NCI-H2196 treated with DMSO at 0.1 percent for 48 hours (cell line): ENCODE data around the gene ZNF213.
"Not testable (repeated sequence)": the region's sequence is repeated elsewhere in the genome, so short reads cannot be mapped to it uniquely, and the experiment has no call there.

Source experiments
- DNase-seq: peaks from one replicate; lab custom pipeline; 2025; ENCODE audit not compliant: unreplicated experiment; lab: John Stamatoyannopoulos, UW

Gene ZNF213

DNA sequence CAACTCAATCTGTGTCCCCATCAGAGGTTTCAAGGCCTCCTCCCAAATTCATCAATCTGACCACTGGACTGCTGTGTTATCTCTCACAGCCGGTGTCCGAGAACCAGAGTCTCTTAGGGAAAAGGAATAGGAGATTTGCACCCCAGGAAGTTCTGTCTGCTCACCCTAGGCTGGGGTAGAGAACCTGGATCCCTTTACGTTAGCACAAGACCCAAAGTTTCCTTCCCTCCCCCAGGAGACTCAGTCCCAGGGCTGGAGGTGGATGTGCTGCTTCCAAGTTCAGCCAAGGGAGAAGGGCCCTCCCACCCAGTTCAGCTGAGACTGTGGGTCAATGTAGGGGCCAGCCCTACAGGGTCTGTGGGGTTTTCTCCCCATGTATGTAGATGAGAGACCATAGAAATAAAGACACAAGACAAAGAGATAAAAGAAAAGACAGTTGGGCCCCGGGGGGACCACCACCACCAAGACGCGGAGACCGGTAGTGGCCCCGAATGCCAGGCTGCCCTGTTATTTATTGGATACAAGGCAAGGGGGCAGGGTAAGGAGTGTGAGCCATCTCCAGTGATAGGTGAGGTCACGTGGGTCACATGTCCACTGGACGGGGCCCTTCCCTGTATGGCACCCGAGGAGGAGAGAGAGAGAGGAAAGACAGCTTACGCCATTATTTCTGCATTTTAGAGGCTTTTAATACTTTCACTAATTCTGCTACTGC, 30.4 kb downstream of the ZNF213 start:
- no peak for DNase-seq

GRCh38 chr16:3166505-3166886, 31.7 kb downstream of the ZNF213 start:
- DNase-seq, result no peak

DNA sequence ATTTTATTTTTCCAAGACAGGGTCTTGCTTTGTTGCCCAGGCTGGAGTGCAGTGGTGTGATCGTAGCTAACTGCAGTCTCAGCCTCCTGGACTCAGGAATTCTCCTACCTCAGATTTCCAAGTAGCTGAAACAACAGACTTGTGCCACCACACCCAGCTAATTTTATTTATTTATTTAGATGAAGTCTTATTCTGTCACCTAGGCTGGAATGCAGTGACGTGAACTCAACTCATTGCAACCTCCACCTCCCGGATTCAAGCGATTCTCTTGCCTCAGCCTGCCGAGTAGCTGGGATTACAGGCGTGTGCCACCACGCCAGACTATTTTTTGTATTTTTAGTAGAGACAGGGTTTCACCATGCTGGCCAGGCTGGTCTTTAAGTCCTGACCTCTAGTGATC, 33.9 kb downstream of the ZNF213 start:
- not testable (repeated sequence) for DNase-seq

DNA sequence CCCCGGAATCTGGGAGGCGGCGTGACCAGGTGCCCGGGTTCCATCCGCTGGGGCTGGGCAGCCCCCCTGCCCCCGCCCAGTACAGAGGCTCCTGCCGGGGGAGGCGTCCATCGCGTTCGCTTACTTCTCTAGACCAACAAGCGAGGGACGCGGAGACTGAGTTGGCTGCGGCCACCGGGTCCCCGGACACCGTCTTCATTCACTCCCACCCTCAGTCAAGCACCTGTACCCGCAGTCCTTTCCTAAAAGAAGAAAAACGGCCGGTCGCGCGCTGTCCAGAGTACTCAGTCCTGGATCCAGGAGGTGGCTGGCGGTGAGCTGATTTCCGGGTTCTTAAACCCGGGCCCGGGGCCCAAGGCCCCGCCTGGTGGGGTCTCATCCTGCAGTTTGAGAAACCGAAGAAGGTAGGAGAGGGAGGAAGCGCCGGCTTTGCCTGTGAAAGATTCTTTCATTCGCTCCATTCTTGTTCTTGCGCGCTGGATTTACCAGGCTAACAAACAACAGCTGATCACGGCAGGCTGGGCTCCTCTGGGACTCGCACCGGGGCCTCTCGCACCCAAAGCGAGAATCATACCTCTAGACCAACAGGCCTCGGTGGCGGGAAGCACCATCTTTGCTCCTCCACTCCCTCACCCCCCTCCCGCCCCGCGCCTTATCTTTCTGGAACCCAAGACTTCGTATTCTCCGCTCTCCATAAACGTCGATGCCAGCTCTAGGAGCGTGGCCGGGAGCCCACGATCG, 35.8 kb downstream of the ZNF213 start:
- no peak for DNase-seq

DNA sequence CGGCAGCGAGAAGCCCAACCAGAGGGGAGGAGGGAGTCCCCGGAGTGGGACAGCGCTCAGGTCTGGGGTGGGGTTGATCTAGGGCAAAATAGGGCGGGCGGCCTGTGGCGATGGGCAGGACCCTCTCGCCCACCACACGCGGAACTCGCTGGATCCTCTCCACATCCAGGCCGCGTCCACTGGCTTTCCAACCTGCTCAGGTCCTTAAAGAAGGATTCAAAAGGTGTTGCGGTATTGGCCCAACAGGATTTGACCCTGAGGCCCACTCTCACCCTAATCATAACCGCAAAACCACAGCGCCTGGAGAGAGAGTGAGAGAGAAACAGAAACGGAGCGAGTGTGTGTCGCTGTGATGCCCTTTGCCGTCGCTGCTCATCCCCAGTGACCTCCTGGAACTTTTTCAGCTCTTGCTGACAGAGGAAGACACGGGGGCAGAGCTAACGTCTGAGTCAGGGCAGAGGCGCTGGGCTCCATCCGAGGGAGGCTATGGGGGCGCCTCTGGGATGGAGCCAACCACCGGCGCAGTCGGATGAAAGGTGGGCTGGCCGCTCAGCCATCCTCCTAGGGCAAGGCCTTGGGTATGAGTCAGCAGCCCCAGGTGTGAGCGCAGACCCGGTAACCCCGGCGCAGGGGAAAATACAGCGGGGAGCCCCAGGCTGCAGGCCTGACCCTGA, 36.5 kb downstream of the ZNF213 start:
- no peak for DNase-seq

GRCh38 chr16:3171855-3172593, 37.2 kb downstream of the ZNF213 start:
- DNase-seq, result no peak

DNA sequence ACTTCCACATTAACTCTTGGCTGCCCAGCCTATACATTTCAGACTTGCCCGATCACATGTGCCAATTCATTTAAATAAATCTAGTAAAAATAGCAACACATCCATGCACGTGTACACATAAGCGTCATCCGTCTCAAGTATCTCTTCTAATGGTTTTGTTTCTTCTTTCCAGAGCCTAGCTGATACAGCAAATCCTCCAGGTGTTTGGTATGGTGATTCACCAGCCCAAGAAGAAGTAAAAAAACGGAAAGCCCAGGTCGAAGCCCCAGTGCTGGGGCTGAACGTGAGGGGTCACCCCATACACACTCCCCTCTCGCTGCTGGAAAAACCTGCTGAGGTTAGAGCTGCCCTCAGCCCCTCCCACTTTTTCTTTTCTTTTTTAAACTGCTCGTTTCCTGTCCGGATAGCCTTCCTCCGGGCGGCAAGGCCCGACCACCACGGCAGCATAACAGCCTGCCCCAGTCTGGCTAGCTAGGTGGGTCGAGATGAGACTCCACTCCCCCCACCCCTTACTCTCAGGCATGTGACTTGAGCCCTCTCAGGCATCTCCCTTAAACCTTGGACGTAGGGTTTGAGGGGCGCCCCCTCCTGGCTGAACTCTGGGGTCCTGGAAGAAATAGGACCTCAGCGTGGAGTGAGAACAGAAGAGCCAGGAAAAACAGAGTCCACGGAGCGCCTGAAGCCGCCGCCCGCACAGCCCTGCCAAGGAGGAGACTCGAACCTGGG, 39.2 kb downstream of the ZNF213 start:
- no peak for DNase-seq

DNA sequence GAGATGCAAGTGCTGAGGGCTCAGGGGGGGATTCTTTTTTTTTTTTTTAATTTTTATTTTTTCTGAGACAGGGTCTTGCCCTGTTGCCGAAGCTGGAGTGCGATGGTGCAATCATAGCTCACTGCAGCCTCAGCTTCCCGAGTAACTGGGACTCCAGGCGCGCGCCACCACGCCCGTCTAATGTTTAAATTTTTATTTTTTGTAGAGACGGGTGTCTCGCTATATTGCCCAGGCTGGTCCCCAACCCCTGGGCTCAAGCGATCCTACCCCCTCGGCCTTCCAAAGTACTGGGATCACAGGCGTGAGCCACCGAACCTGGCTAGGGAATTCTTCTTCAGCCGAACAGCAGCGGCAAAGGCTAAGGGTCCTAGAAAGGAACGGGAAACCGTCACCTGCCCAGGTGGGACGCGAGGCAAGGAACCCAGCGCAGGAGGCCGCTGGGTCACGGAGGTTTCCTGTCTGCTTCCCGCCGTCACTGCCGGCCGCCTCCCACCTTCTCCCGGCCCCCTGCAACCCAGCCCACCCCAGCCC, 39.9 kb downstream of the ZNF213 start:
- DNase-seq, result no peak

DNA sequence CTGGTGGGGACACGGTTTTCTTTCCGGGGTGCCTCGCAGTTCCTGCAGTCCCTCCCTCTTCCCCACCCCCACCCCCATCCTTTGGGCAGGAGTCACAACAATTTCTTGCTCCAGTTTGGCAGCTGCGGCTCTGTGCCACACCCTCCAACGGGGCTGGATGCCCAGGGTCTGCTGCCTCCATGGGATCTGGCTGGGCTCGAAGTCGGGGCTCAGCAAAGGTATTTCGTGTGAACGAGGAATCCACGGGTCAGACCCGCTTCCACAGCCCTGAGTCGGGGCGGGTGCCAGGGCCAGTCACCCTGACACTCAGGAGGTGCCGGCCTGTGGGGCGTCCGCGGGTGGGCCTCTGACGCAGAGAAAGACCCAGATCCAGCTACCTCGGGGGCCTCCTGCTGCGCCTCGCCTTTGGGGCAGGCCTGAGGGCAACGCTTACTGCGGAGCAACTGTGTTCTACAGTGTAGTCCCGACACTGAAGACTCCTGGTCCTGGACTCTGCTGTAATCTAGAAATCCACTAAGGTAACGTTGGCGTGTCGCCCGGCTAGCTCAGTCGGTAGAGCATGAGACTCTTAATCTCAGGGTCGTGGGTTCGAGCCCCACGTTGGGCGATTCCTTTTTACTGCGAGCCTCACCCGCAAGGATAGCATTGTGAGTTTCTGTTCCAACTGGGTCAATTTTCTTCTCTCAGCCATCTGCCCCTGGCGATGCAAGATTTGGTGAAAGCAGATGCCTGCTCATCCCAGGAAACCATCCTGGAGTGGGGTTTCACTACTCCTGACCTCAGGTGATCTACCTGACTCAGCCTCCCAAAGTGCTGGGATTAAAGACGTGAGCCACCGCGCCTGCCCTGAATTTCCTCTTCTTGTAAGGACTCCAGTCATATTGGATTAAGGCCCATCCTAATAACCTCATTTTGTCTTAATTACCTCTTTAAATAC, 40.6 kb downstream of the ZNF213 start:
- no peak for DNase-seq

DNA sequence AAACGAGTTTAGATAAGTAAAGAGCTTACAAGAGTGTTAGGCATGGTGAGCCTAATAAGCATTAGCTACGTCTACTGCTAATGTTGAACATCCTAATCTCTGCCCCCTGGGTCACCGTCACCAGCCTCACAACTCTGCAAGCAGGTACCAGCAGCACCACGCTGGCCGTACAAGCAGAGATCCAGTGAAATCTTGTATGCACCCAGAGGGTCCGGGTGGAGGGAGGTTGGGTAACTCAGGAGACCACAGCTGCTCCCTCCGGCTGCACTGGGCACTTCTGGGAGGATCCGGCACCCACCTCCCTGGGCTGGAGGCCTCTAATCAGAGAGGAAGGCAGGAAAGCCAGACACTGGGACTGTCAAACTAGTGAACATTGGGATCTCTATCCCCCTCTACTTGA, 44.8 kb downstream of the ZNF213 start:
- no peak for DNase-seq

DNA sequence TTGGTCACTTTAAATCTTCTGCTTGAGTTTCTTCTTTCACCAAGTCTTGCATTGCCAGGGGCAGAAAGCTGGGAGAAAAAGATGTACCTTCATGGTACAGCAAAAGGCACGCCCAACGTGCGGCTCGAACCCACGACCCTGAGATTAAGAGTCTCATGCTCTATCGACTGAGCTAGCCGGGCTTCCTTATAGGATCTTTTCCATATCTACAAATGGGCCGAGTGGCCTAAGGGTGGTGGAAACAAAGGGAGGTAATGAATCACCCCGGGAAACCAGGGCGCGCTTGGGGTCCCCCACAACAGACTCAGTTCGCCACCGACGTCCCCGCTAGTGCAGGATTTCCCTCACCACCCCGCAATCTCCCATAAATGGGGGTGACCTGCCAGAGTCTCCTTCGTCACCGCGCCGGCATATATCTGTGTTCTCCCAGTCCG, 45.6 kb downstream of the ZNF213 start:
- no peak for DNase-seq

- DNase-seq, result not testable (repeated sequence)
Observed at GRCh38 chr16:3182293-3182607, 47.4 kb downstream of the ZNF213 start.

GRCh38 chr16:3182608-3183444, 48.0 kb downstream of the ZNF213 start:
- DNase-seq, result no peak

- no peak for DNase-seq
Observed at GRCh38 chr16:3183445-3184139, 48.8 kb downstream of the ZNF213 start.

DNA sequence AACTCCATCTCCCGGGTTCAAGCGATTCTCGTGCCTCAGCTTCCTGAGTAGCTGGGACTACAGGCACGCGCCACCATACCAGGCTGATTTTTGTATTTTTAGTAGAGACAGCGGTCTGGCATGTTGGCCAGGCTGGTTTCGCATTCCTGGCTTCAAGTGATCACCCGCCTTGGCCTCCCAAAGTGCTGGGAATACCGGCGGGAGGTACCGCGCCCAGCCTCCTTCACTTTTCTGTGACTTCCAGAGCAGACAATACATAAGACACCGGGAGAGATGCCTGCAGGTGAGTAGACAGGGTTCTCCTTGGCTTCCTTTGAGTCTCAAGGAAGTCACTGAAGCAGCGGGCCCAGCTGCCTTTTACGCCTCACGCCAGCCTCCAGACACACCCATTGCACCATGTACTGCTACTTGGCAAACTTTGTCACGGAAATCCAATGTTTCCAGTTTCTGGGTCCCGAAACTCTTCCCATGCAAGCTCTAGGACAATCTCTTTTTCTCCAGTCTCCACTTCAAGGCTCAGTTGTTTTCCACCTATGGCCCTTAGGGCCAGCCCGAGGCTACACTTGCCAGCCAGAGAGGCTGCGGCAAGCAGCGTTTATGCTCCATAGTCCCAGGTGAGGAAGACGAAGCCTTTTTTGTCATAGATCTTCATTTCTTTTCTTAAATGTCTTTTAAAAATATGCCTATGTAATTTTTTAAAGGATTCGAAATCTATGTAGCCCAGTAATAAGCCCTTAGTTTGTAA, 52.3 kb downstream of the ZNF213 start:
- no peak for DNase-seq

DNA sequence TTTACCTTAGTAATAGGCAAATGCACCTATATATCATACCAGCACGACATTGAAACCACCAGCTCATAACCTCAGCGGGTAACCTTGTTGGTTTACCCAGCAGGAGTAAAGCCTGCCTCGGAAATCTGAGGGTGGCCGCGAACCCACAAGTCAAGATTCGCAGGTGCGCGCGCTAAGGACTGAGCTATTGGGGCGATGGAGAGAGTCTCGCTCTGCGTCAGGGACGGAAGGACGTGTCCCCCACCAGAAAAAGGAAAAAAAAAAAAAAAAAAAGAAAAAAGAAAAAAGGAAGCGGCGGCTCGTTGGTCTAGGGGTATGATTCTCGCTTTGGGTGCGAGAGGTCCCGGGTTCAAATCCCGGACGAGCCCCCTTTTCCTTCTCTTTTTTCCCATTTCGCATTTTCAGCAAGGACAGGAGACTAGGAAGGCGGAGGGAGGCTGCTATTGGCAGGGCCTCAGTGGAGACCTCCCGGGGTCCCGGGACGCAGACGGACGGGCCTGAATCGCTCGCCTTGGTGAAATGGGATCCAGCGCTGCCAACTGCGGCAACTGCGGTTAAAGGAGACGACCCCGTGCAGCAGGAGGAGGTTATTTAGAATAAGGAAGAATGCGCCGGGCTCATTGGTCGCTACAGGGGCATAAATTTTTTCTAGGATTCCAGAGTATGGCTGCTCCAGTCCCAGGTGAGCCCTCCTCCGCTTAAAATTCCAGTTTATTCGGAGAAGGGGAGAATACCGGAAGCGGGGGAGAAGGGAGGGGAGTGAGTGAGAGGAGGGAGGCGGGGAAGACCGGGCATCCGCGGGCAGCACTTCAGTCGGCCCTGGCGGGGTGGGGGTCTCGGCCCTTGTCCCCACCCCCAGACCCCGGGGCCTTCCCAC, 53.2 kb downstream of the ZNF213 start, which contains the start of gene OR1F1:
Gene OR1F1, plus strand, starts transcription at position 407 of the 877 bp plus-strand sequence.
- no peak for DNase-seq

- DNase-seq, result no peak
Observed at GRCh38 chr16:3188675-3188924, 53.8 kb downstream of the ZNF213 start.
